Fibroblast of lung (primary cell): ENCODE measurements around the gene CHST9. TPM values are rescaled to one million over a fixed set of nuclear protein-coding genes. Genes with fewer than 3 reads are reported as not detected.

Experiments
- DNase-seq, 2 donors: peaks; one replicate each; pipeline versions ENCODE4 v3.0.0 to v3.0.0-alpha.2; 2010; ENCODE audit warnings: low read depth in 2 of 2
- H2AFZ ChIP-seq: 2 replicates; pipeline ENCODE4 v1.5.1; 2012; ENCODE audit warnings: low read length, control low read depth, inconsistent platforms
- H3K27ac ChIP-seq: 2 replicates; pipeline ENCODE4 v1.5.1; 2011; ENCODE audit warnings: low read length, control low read depth; ENCODE audit not compliant: insufficient read depth
- H3K27me3 ChIP-seq: 2 replicates; pipeline ENCODE4 v1.5.1; 2011; ENCODE audit warnings: mild to moderate bottlenecking, low read length; ENCODE audit not compliant: control insufficient read depth, insufficient read depth
- H3K36me3 ChIP-seq: 2 replicates; pipeline ENCODE4 v1.5.1; 2011; ENCODE audit warnings: low read length; ENCODE audit not compliant: control insufficient read depth, insufficient read depth
- H3K4me1 ChIP-seq: 2 replicates; pipeline ENCODE4 v1.5.1; 2011; ENCODE audit warnings: low read length; ENCODE audit not compliant: control insufficient read depth, insufficient read depth; ENCODE audit errors: extremely low read depth
- H3K4me2 ChIP-seq: 2 replicates; pipeline ENCODE4 v1.5.1; 2011; ENCODE audit warnings: low read length, control low read depth; ENCODE audit not compliant: insufficient read depth; ENCODE audit errors: extremely low read depth
- H3K4me3 ChIP-seq, 4 experiments: fragments of 200-600 bp in 1 of 4; sonication (generic) in 1 of 4; replicated peaks in 1 of 4; 2 replicates each; pipeline ENCODE4 v1.5.1; 2011 to 2016; ENCODE audit warnings: low read length in 4 of 4, low read depth in 3 of 4, mild to moderate bottlenecking in 3 of 4, control low read depth in 2 of 4, inconsistent platforms in 1 of 4, mixed read lengths in 1 of 4; ENCODE audit not compliant: insufficient read depth in 1 of 4; ENCODE audit errors: control extremely low read depth in 1 of 4
- H3K79me2 ChIP-seq: 2 replicates; pipeline ENCODE4 v1.5.1; 2012; ENCODE audit warnings: mild to moderate bottlenecking, low read length, inconsistent platforms; ENCODE audit not compliant: control insufficient read depth, insufficient read depth
- H3K9ac ChIP-seq: 2 replicates; pipeline ENCODE4 v1.5.1; 2011; ENCODE audit warnings: mild to moderate bottlenecking, low read length, control low read depth; ENCODE audit not compliant: insufficient read depth
- H3K9me3 ChIP-seq: 2 replicates; pipeline ENCODE4 v1.5.1; 2012; ENCODE audit warnings: low read depth, low read length; ENCODE audit not compliant: control insufficient read depth, insufficient read depth
- H4K20me1 ChIP-seq: 2 replicates; pipeline ENCODE4 v1.5.1; 2011; ENCODE audit warnings: low read length; ENCODE audit not compliant: control insufficient read depth, insufficient read depth; ENCODE audit errors: extremely low read depth
- EZH2 ChIP-seq: IDR thresholded peaks from 2 replicates; pipeline ENCODE4 v1.5.1; 2012; ENCODE audit warnings: low read length, control low read depth, mild to moderate bottlenecking; ENCODE audit errors: missing control alignments
- polyA plus RNA-seq, 2 donors: library from polyadenylated mRNA; depleted of rRNA in 1 of 2; stranded (reverse) in 1 of 2; unstranded in 1 of 2; fragments of >200 nt; gene quantifications; 2 replicates each; pipeline ENCODE4 v1.2.1, GENCODE V29; 2011 to 2012; ENCODE audit warnings: missing spikeins in 1 of 2
- total RNA-seq: library from RNA; depleted of rRNA; stranded (reverse); fragments of >200 nt; gene quantifications from 2 replicates; pipeline ENCODE4 v1.2.1, GENCODE V29; 2014
- TF ChIP-seq, protein P1 (sequence below), 2 donors: IDR thresholded peaks in 1 of 2; conservative IDR thresholded peaks in 1 of 2; 1 replicate in 1 of 2; 2 replicates in 1 of 2; pipeline ENCODE4 v1.5.1; 2011 to 2012; ENCODE audit warnings: low read length in 2 of 2, control low read depth in 1 of 2, inconsistent platforms in 1 of 2, low read depth in 1 of 2, mild to moderate bottlenecking in 1 of 2

The CHST9 gene
- total and polyA plus RNA-seq, 2 donors (not counting 1 experiment from before 2014, with no cell fraction given) = not detected

DNA sequence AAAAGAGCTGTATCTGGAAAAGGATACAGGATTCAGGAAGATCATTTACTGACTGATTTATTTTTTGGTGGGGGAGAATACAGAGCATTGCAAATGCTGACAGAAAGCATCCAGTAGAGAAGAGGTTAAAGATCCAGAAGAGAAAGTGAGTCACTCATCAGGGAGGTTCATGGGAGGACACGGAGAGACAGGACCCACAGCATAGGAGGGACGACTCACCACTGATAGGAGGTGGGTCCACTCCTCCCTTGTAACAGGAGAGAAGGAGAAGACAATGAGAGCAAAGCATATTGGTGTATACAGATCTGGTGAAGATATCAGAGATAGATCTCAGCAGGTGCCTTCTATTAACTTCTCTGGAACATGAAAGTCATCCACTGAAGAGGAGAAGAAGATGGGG is 177.2 kb downstream of the CHST9 start:
- H2AFZ ChIP-seq = no peak overlapping the region
- H3K9ac ChIP-seq = no peak overlapping the region
- no peaks in the 10 kb centered on the region for H3K36me3 ChIP-seq
- no peaks in the 10 kb centered on the region for H3K79me2 ChIP-seq
- no peaks in the 10 kb centered on the region for H3K27me3 ChIP-seq
- H3K9me3 ChIP-seq = no peaks in the 10 kb centered on the region
- H3K27ac ChIP-seq = no peak overlapping the region
- no peak for TF ChIP-seq EZH2
- TF ChIP-seq, protein P1, sequence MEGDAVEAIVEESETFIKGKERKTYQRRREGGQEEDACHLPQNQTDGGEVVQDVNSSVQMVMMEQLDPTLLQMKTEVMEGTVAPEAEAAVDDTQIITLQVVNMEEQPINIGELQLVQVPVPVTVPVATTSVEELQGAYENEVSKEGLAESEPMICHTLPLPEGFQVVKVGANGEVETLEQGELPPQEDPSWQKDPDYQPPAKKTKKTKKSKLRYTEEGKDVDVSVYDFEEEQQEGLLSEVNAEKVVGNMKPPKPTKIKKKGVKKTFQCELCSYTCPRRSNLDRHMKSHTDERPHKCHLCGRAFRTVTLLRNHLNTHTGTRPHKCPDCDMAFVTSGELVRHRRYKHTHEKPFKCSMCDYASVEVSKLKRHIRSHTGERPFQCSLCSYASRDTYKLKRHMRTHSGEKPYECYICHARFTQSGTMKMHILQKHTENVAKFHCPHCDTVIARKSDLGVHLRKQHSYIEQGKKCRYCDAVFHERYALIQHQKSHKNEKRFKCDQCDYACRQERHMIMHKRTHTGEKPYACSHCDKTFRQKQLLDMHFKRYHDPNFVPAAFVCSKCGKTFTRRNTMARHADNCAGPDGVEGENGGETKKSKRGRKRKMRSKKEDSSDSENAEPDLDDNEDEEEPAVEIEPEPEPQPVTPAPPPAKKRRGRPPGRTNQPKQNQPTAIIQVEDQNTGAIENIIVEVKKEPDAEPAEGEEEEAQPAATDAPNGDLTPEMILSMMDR (conservative IDR thresholded peaks at IDR 0.05 in 1 of 2, IDR thresholded peaks at IDR 0.05 in 1 of 2; ENCODE audit: low read depth in 1 of 2, low read length in 2 of 2) = no peak
- no peaks in the 10 kb centered on the region for H4K20me1 ChIP-seq
- no peaks in the 10 kb centered on the region for H3K4me1 ChIP-seq
- no peak overlapping the region for H3K4me3 ChIP-seq
- no peak overlapping the region for H3K4me2 ChIP-seq
- no peak for DNase-seq

DNA sequence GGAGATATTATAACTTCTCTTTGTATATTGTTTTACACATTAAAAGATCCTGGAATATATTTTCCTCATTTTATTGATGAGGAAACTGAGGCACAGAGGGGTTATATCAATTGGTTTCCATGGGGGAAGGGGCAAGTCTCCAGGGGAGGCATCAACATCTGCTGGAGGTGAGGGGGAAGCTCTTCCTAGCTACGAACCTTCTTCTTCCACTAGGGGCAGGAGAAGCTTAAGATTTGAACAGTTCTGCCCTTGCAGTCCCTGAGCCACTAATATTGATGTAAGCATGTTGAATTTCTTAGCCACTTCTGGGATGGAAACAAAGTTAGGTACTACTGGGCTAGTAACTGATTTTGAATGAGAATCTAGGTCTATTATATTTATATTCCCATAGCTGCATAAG is 179.5 kb downstream of the CHST9 start:
- H3K4me2 ChIP-seq = no peak overlapping the region
- no peak overlapping the region for H3K4me3 ChIP-seq
- no peaks in the 10 kb centered on the region for H3K36me3 ChIP-seq
- no peaks in the 10 kb centered on the region for H4K20me1 ChIP-seq
- H3K27me3 ChIP-seq = no peaks in the 10 kb centered on the region
- no peak overlapping the region for H3K27ac ChIP-seq
- H3K4me1 ChIP-seq = no peaks in the 10 kb centered on the region
- TF ChIP-seq, protein P1 (conservative IDR thresholded peaks at IDR 0.05 in 1 of 2, IDR thresholded peaks at IDR 0.05 in 1 of 2; ENCODE audit: low read depth in 1 of 2, low read length in 2 of 2) = peak; percentile 12 to 27
- no peak for TF ChIP-seq EZH2
- no peaks in the 10 kb centered on the region for H3K79me2 ChIP-seq
- H3K9ac ChIP-seq = no peak overlapping the region
- no peak for DNase-seq
- no peak overlapping the region for H2AFZ ChIP-seq
- no peaks in the 10 kb centered on the region for H3K9me3 ChIP-seq

DNA sequence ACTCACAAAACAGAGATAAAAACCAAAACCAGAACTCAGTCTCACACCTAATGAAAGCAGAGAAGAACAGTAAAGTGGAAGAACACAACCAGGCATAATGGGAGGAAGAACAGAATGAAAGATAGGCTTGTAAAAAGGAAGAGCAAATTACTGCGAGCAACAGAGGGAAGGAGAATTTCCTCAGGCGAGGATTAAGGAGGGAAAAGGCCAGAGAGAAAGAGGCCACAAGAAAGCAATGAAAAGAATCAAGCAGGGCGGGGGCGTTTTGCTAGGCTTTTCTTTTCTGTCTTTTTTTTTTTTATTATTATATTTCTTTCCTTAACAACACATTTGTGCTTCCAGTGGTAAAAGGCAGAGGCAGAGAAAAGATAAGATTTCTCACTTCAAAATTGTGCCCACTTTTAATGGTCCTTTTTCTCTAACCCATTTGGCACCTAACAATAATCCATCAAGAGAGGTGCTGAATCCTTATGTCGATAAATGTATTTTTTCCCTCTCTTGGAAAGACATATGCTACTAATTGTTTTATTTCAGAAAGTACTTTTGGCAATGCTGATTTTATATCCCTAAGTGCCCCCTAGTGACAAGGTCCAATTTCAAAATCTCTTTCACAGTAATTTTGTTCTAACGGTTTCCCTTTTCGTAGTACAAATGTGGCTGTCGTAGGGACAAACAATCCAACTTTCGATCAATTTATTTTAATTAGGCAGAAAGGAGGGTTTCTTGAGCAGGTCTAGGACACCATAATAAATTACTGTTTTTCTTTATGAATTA is 180.9 kb downstream of the CHST9 start:
- Histone ChIP-seq H3K36me3 (no peaks in the 10 kb centered on the region), H2AFZ (no peak overlapping the region), H3K4me2 (no peak overlapping the region), H3K9ac (no peak overlapping the region), H3K27me3 (no peaks in the 10 kb centered on the region), H4K20me1 (no peaks in the 10 kb centered on the region), H3K4me1 (no peaks in the 10 kb centered on the region), H3K27ac (no peak overlapping the region), H3K79me2 (no peaks in the 10 kb centered on the region), H3K4me3 (no peak overlapping the region), H3K9me3 (no peaks in the 10 kb centered on the region)
- peak; percentile 6 to 20 for DNase-seq
- TF ChIP-seq, protein P1 (conservative IDR thresholded peaks at IDR 0.05 in 1 of 2, IDR thresholded peaks at IDR 0.05 in 1 of 2; ENCODE audit: low read depth in 1 of 2, low read length in 2 of 2) = peak in 1 of 2 donors; percentile 30
- no peak for TF ChIP-seq EZH2
